GF-D8 (cell line): Measurements from ENCODE around the gene BLTP3B.
A peak's percentile ranks its signal among the peaks of the same experiment; 100 is the strongest.
"Not testable (repeated sequence)": the region's sequence is repeated elsewhere in the genome, so short reads cannot be mapped to it uniquely, and the experiment has no call there.

Experiments used
- DNase-seq: peaks from one replicate; lab custom pipeline; 2025; lab: John Stamatoyannopoulos, UW

The BLTP3B gene

GRCh38 chr12:100142851-100143559 lies at the start of gene BLTP3B:
Gene BLTP3B (minus strand): TSS chr12:100142874. CDS start chr12:100142635, 239 bp downstream.
- DNase-seq, result peak; percentile 70

DNA sequence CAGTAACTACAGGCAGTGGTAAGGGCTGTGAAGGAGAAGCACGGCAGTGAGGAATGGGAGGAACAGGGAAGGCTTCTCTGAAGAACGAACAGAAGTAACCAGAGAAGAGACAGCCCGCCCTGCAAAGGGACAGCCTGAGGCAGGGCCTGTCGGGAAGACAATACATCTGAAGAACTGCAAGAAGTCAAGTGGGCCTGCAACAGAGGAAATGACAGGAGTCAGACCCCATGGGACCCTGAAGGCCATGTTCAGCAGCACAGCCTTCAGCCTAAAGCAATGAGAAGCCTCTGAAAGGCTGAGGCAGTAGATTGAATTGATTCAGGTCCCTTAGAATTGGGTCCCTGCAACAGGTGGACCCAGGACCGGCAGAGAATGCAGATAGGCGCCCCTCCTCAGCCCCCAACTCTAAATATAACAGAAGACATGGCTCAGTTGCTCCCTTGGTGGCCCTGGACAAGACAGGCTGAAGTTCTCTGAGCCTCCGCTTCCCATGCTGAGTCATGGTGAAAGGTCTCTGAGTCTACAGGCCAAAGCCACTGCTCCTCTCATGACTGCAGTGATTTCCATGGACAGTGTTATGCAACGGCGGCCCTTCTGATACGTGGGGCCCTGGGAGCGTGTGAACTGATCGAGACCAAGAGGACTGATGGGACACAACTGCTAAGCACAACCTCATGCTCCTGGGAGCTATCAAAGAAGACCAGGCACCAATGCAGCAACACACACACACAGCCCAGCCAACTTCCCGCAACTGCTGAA lies 47.1 kb upstream of the BLTP3B start:
- no peak for DNase-seq

- not testable (repeated sequence) for DNase-seq
Measured at GRCh38 chr12:100188888-100189635, 46.4 kb upstream of the BLTP3B start.

DNA sequence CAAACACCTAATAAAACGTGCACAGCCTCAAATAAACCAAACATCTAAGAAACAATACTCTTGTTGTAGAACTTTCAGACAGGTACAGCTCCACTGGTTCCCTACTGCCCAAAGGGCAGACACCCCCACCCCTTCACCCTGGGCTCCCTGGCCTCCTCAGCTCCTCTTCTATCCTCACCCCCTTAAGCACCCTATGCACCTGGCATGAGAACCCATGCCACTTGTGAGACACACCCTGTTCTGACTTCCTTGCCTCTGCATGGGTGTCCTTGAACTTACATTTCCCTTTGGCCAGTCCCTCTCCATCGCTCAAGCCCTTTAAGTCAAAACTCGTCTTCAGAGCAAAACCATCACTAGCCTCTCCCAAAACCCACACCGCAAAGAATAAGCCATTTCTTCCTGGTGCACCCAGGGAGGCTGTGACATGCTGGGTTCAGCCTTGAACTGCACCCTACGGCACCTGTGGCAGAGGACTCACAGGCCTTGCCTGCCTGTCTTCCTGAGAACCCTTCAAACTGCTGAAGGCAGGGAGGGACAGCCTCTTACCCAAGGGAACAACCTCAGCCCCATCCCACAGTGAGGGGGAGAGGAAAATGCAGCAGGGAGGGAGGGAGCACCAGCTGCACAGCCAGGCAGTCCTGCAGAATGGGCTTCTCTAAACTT lies 45.3 kb upstream of the BLTP3B start:
- no peak for DNase-seq

- no peak for DNase-seq
Measured at GRCh38 chr12:100187068-100187467, 44.4 kb upstream of the BLTP3B start.

DNA sequence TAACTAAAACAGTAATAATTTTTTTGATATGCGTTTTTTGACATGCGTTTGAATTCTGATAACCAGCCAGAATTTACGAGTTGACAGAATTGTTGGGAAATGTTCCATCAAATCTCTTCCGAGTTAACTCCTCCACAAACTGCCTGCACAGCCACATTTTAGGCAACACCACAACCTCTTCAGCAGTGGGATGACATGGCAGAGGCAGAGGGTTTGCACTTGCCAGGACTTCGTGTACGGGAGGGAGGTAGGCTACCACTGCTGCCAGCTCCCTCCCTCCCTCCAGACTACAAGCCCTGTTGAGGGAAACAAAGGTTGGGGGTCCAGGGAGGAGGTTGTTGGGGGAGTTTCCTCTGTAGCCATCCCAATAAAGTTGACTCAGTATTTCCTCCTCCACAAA lies 43.4 kb upstream of the BLTP3B start:
- DNase-seq, result no peak

GRCh38 chr12:100185361-100185894 lies 42.8 kb upstream of the BLTP3B start:
- DNase-seq, result no peak

GRCh38 chr12:100184549-100185145 lies 42.0 kb upstream of the BLTP3B start:
- DNase-seq, result no peak

DNA sequence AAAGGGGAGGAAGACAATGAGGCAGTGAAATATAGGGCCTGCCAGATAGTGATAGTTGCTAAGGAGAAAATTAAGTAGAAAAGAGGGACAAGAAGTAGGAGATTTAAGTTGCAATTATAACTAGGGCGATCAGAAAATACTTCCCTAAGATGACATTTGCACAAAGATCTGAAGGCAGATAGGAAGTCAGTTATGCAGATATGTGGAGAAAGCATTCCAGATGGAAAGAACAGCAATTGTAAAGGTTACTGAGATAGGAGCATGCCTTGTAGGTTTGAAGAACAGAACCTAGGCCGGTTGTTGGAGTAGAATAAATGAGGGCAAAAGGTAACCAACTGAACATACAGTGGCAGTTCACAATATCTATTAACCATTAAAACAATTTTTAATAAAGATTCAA lies 36.6 kb upstream of the BLTP3B start:
- DNase-seq, result no peak

DNA sequence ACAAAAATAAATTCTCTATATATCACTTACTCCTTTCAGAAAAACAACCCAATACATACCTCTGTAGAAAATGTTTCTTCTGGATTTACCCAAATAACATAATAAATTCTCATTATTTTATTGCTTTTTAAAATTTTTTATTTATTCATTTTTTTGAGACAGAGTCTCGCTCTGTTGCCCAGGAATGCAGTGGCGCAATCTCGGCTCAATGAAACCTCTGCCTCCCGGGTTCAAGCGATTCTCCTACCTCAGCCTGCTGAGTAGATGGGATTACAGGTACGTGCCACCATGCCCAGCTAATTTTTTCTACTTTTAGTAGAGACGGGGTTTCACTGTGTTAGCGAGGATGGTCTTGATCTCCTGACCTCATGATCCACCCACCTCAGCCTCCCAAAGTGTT lies 33.8 kb upstream of the BLTP3B start:
- DNase-seq, result not testable (repeated sequence)

DNA sequence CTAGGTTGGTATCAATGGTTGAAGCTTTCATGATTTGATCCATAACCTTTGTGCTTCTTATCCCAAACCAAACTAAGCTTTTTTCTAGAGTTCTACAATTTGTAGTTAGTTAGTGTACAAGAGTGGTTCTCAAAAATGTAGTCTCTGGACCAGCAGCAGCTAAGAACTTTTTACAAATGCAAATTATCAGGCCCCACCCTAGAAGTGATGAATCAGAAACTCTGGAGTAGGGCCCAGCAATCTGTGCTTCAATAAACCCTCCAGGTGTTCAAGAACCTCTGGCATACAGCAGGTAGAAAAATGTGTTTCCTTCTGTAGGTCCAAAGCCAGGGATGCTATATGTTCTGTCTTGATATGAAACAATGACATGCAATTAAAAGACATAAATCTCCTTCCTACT lies 31.8 kb upstream of the BLTP3B start:
- DNase-seq, result no peak

DNA sequence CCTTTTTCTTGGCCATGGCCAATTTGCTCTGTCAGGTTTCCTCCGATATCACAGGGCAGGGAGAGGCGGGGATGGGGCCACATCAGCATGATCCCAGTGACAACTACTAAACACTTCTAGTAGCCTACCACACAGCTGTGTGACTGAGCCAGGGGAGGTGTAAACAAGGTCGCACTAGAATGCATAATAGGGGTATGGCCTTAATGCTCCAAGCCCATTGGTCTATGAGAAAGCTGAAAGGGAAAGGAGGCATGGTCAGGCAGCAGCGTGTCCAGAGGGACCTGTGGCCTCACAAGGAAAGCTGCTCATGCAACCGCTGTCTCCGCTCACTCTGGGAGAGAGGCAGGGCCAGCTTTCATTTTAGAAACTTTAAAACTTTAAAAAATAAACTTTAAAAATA lies 30.4 kb upstream of the BLTP3B start:
- DNase-seq, result no peak

- no peak for DNase-seq
Measured at GRCh38 chr12:100171248-100171647, 28.6 kb upstream of the BLTP3B start.

- DNase-seq, result no peak
Measured at GRCh38 chr12:100170313-100170858, 27.7 kb upstream of the BLTP3B start.

GRCh38 chr12:100169345-100169744 lies 26.7 kb upstream of the BLTP3B start:
- no peak for DNase-seq

DNA sequence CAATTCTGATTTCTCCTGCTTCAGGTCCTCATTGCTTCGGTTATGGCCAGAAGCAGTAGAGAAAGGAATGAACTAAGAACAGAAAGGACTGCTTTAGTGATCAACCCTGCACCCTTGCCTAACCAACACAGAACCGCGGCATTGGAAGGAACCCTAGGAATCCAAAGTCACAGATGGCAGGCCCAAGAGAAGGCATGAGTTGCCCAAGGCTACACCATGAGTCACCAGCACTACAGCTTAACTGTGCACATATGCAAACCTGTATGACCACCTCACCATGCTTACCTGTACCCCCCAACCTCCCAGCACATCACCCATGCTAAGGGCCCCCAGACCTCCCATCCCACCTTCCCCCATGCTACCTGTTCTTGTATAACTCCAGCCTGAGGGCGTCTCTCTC lies 25.9 kb upstream of the BLTP3B start:
- DNase-seq, result no peak

- no peak for DNase-seq
Measured at GRCh38 chr12:100166232-100166631, 23.6 kb upstream of the BLTP3B start.

- DNase-seq, result no peak
Measured at GRCh38 chr12:100165356-100165755, 22.7 kb upstream of the BLTP3B start.

DNA sequence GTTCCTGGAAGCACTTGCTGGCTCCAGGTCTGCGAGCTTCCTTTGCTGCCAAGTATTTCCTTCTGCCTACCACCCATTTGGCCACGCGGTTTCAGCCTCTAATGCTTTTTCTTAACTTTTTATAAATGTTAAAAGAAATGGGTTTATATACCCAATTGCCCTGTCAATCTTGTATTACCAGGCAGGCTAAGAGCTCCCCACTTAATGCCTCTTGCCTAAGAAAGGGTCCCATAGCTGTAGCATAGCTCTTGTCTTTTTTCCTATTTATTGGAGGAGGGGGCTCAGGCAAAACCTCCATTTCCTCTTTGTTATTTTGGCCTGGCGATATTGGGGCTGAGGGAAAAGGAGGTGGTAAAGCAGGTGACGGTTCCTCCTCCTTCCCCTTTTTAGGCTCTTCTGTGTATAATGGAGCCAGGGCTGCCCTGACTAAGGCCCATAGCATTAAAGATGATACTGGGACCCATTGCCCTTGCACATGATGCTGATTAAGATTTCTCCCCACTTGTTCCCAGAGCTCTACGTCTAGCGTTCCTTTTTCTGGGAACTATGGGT lies 21.6 kb upstream of the BLTP3B start:
- DNase-seq, result no peak

- DNase-seq, result peak; percentile 79
Measured at GRCh38 chr12:100163416-100164152, 20.9 kb upstream of the BLTP3B start.
